OCI-LY7 (cell line): ENCODE measurements around the gene PRLR. TPM values are rescaled to one million over a fixed set of nuclear protein-coding genes. Genes with fewer than 3 reads are reported as not detected.
"Not testable (repeated sequence)": the region's sequence is repeated elsewhere in the genome, so short reads cannot be mapped to it uniquely, and the experiment has no call there.

Source experiments
- BruUV-seq: library from RNA; stranded (reverse); fragments of 400-500 nt; replicated peaks from 2 replicates; lab custom pipeline; 2021; lab: Mats Ljungman, UMichigan
- CTCF ChIA-PET: fragments of 300-600 bp; sonication (Branson Sonifier 250); formaldehyde crosslinking; loops from one replicate; lab custom pipeline; 2022; ENCODE audit warnings: antibody characterized with exemption; ENCODE audit not compliant: unreplicated experiment; lab: Charles Lee
- POLR2A ChIA-PET: fragments of 300-600 bp; sonication (Branson Sonifier 250); formaldehyde crosslinking; loops from one replicate; lab custom pipeline; 2022; ENCODE audit warnings: antibody characterized with exemption; lab: Charles Lee
- DNase-seq: peaks from one replicate; pipeline ENCODE4 v3.0.0-alpha.2; 2015; ENCODE audit warnings: low spot score
- H2AFZ ChIP-seq: fragments of 200-600 bp; sonication (generic), shearing (Covaris generic); 2 replicates; pipeline ENCODE4 v1.6.1; 2014; ENCODE audit warnings: mild to moderate bottlenecking, antibody characterized with exemption, low read length, moderate library complexity
- H3K27ac ChIP-seq: fragments of 200-600 bp; sonication (generic); 2 replicates; pipeline ENCODE4 v1.5.1; 2014; ENCODE audit warnings: mixed run types, low read depth, mild to moderate bottlenecking, moderate library complexity, low read length, inconsistent platforms; ENCODE audit not compliant: poor library complexity, severe bottlenecking
- H3K36me3 ChIP-seq: fragments of 200-600 bp; sonication (generic); 2 replicates; pipeline ENCODE4 v1.6.1; 2014; ENCODE audit warnings: mild to moderate bottlenecking, antibody characterized with exemption, low read length, moderate library complexity, mixed read lengths; ENCODE audit not compliant: insufficient read depth
- H3K4me1 ChIP-seq: fragments of 200-600 bp; sonication (generic); 2 replicates; pipeline ENCODE4 v1.5.1; 2014; ENCODE audit warnings: mild to moderate bottlenecking, low read length; ENCODE audit not compliant: insufficient read depth, poor library complexity, severe bottlenecking
- H3K4me2 ChIP-seq: fragments of 200-600 bp; sonication (generic); 2 replicates; pipeline ENCODE4 v1.6.1; 2014; ENCODE audit warnings: mild to moderate bottlenecking, low read length
- H3K4me3 ChIP-seq: fragments of 200-600 bp; sonication (generic); 2 replicates; pipeline ENCODE4 v1.5.1; 2014; ENCODE audit warnings: mild to moderate bottlenecking, low read depth, low read length; ENCODE audit not compliant: poor library complexity, severe bottlenecking
- H3K79me2 ChIP-seq: fragments of 200-600 bp; sonication (generic); 2 replicates; pipeline ENCODE4 v1.6.1; 2016; ENCODE audit warnings: low read depth, mild to moderate bottlenecking, low read length, moderate library complexity, mixed read lengths; ENCODE audit not compliant: insufficient read depth
- H3K9me2 ChIP-seq: fragments of 200-600 bp; sonication (generic); 2 replicates; pipeline ENCODE4 v1.6.1; 2016; ENCODE audit warnings: mild to moderate bottlenecking, low read length, mixed read lengths; ENCODE audit not compliant: insufficient read depth
- H3K9me3 ChIP-seq: fragments of 200-600 bp; sonication (generic); 2 replicates; pipeline ENCODE4 v1.6.1; 2014; ENCODE audit warnings: mild to moderate bottlenecking, mixed run types, low read length, mixed read lengths
- H4K20me1 ChIP-seq: fragments of 200-600 bp; sonication (generic); 2 replicates; pipeline ENCODE4 v1.6.1; 2014; ENCODE audit warnings: mild to moderate bottlenecking, antibody characterized with exemption, low read length, moderate library complexity, mixed read lengths; ENCODE audit not compliant: insufficient read depth
- EZH2phosphoT487 ChIP-seq: fragments of 200-600 bp; sonication (generic); IDR thresholded peaks from 2 replicates; pipeline ENCODE4 v1.6.1; 2018; ENCODE audit warnings: low read depth, borderline replicate concordance, mild to moderate bottlenecking, mixed run types, antibody characterized with exemption, low read length, moderate library complexity, mixed read lengths
- intact Hi-C: fragments of 100-400 bp; cut with micrococcal nuclease; formaldehyde crosslinking; loops from one replicate; pipeline ENCODE4 v1.10.0; 2022; ENCODE audit not compliant: unreplicated experiment
- total RNA-seq, 2 experiments: library from RNA; depleted of rRNA in 1 of 2; stranded (reverse); fragments of >200 nt in 1 of 2; shearing (Covaris generic) in 1 of 2; gene quantifications; 2 replicates each; pipeline ENCODE4 v1.2.3, GENCODE V29; 2014 to 2022
- TF ChIP-seq, protein P1 (sequence below): fragments of 200-600 bp; sonication (generic); conservative IDR thresholded peaks from 2 replicates; pipeline ENCODE4 v1.5.1; 2014; ENCODE audit warnings: mild to moderate bottlenecking, antibody characterized with exemption, low read length, moderate library complexity, mixed read lengths

Gene PRLR
- total RNA-seq, 2 experiments from 2014 or later, result not detected

- DNase-seq, result no peak
- H3K36me3 ChIP-seq, result no peaks in the 10 kb centered on the region
- TF ChIP-seq, protein P1, sequence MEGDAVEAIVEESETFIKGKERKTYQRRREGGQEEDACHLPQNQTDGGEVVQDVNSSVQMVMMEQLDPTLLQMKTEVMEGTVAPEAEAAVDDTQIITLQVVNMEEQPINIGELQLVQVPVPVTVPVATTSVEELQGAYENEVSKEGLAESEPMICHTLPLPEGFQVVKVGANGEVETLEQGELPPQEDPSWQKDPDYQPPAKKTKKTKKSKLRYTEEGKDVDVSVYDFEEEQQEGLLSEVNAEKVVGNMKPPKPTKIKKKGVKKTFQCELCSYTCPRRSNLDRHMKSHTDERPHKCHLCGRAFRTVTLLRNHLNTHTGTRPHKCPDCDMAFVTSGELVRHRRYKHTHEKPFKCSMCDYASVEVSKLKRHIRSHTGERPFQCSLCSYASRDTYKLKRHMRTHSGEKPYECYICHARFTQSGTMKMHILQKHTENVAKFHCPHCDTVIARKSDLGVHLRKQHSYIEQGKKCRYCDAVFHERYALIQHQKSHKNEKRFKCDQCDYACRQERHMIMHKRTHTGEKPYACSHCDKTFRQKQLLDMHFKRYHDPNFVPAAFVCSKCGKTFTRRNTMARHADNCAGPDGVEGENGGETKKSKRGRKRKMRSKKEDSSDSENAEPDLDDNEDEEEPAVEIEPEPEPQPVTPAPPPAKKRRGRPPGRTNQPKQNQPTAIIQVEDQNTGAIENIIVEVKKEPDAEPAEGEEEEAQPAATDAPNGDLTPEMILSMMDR, result no peak
- TF ChIP-seq EZH2phosphoT487, result no peak
- H3K9me2 ChIP-seq, result no peaks in the 10 kb centered on the region
- no peaks in the 10 kb centered on the region for H3K9me3 ChIP-seq
- BruUV-seq, result no TSS peak
- H2AFZ ChIP-seq, result no peak overlapping the region
- no peaks in the 10 kb centered on the region for H4K20me1 ChIP-seq
- CTCF ChIA-PET, result no interaction called here
- no peak overlapping the region for H3K27ac ChIP-seq
- no peak overlapping the region for H3K4me3 ChIP-seq
- no peaks in the 10 kb centered on the region for H3K79me2 ChIP-seq
- intact Hi-C loops, result no loop called here
- H3K4me1 ChIP-seq, result no peaks in the 10 kb centered on the region
- H3K4me2 ChIP-seq, result no peak overlapping the region
- POLR2A ChIA-PET, result interaction anchor here (0.6 to 1.2 kb wide), 2 partner anchors 23 to 1042 kb away, joined by 3 to 5 read pairs; no protein-coding TSS in a partner anchor
Observed at GRCh38 chr5:35041261-35041660, 189.0 kb downstream of the PRLR start.

GRCh38 chr5:35038891-35039290 is 191.4 kb downstream of the PRLR start:
- intact Hi-C loops, result no loop called here
- POLR2A ChIA-PET, result no interaction called here
- no peak overlapping the region for H3K4me3 ChIP-seq
- H3K9me2 ChIP-seq, result no peaks in the 10 kb centered on the region
- CTCF ChIA-PET, result no interaction called here
- H2AFZ ChIP-seq, result no peak overlapping the region
- H3K4me1 ChIP-seq, result no peaks in the 10 kb centered on the region
- H3K27ac ChIP-seq, result no peak overlapping the region
- DNase-seq, result no peak
- H3K79me2 ChIP-seq, result no peaks in the 10 kb centered on the region
- no peaks in the 10 kb centered on the region for H4K20me1 ChIP-seq
- H3K36me3 ChIP-seq, result no peaks in the 10 kb centered on the region
- TF ChIP-seq EZH2phosphoT487, result no peak
- TF ChIP-seq, protein P1, result no peak
- H3K4me2 ChIP-seq, result no peak overlapping the region
- no TSS peak for BruUV-seq
- H3K9me3 ChIP-seq, result no peaks in the 10 kb centered on the region

DNA sequence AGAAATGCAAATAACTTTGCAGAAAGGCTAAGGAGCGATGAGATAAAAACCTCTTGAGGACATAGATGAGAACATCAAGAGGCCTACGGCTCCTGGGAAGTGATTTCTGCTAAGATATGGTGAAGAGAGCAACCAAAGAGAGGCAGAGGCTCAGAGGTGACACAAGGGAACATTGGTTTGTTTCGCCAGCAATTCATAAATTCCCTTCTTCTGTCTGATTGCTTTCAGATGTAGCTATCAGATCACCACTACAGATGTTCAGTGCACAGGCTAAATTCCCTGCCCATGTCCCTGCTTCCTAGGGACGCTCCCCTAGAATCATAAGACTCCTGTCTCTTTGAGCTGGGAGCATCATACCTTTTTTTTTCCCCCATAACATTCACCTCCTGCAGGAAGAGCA is 193.8 kb downstream of the PRLR start:
- DNase-seq, result no peak
- no peaks in the 10 kb centered on the region for H4K20me1 ChIP-seq
- H3K9me3 ChIP-seq, result no peaks in the 10 kb centered on the region
- ChIA-PET POLR2A (no interaction called here), CTCF (no interaction called here)
- H3K36me3 ChIP-seq, result no peaks in the 10 kb centered on the region
- H3K27ac ChIP-seq, result no peak overlapping the region
- no peaks in the 10 kb centered on the region for H3K4me1 ChIP-seq
- no TSS peak for BruUV-seq
- intact Hi-C loops, result no loop called here
- TF ChIP-seq, protein P1, result no peak
- no peak for TF ChIP-seq EZH2phosphoT487
- H3K4me3 ChIP-seq, result no peak overlapping the region
- no peak overlapping the region for H3K4me2 ChIP-seq
- H3K79me2 ChIP-seq, result no peaks in the 10 kb centered on the region
- H2AFZ ChIP-seq, result no peak overlapping the region
- H3K9me2 ChIP-seq, result no peaks in the 10 kb centered on the region

- intact Hi-C loops, H3K36me3 ChIP-seq, H3K79me2 ChIP-seq, H4K20me1 ChIP-seq, H2AFZ ChIP-seq, H3K4me2 ChIP-seq, H3K4me3 ChIP-seq, H3K9me2 ChIP-seq, POLR2A ChIA-PET, BruUV-seq, H3K9me3 ChIP-seq, DNase-seq, H3K4me1 ChIP-seq, H3K27ac ChIP-seq, CTCF ChIA-PET: not testable (repeated sequence)
Observed at GRCh38 chr5:35035929-35036328, 194.4 kb downstream of the PRLR start.
